COR-L47 (cell line): Measurements from ENCODE around the gene ZNF362.

ENCODE experiments used
- DNase-seq: peaks from one replicate; lab custom pipeline; 2025; lab: John Stamatoyannopoulos, UW

Gene ZNF362

GRCh38 chr1:33327587-33328325, 71.5 kb downstream of the ZNF362 start:
- no peak for DNase-seq

- DNase-seq = no peak
Measured at GRCh38 chr1:33328817-33329216, 72.5 kb downstream of the ZNF362 start.

- no peak for DNase-seq
Measured at GRCh38 chr1:33329600-33330305, 73.5 kb downstream of the ZNF362 start.

- DNase-seq = no peak
Measured at GRCh38 chr1:33330361-33330890, 74.1 kb downstream of the ZNF362 start.

DNA sequence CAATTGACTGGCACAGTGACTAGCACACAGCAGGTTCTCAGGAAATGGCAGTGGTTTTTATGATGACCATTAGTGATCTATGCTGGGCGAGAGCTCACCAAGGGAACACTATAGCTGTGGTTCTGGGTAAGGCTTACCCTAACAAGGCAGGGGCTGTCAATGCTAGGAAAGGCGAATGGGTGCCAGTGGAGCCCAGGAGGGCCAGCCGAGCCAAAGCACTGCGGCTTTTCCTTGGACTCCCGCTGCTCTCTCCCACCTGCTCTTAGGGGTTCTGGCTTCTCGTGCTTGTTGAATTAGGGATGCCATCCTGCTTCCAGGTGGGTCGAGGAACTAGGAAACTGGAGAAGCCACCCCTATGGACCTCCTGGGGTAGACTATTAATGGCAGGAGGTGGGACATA, 74.6 kb downstream of the ZNF362 start:
- no peak for DNase-seq

DNA sequence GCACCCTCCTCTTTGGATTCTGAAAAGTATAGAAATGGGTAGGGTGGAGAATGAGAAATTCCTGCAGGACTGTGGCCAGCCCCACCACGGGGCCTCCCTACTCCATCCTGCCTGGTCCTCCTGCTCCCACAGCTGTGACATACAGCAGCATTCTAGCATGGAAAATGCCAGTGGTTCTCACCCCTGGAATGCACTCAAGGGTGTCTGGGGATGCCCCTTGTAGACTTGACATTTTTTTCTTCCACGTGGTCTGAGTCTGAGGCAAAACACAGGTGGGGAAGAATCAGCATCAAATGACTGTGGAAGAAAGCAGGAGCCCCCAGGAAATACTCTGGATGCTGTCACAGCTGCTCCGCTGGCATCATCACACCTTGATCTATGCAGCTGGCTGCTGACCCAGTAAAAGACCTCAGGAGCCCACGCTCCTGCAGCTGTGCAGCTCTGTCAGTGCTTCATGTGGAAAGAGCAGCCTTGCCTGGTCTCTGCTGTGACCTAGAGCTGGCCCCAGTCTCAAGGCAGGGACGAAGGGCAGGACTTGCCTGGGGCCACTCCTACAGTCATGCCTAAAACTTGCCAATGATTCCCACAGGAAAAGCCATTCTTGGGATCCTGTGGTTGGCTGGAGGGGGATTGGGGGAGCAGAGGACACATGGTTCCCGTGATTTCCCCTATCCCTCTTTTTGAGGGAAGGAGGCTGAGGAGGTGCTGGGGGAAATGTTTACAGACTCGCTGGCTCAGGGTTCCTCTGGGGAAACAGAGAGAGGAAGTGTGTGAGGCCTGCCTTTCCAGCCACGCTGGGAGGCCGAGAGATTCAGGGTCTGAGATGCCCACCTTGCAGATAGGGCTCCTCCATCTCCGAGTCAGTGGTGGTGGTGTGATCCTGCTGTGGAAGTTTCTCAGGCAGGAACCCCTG, 75.4 kb downstream of the ZNF362 start:
- no peak for DNase-seq

DNA sequence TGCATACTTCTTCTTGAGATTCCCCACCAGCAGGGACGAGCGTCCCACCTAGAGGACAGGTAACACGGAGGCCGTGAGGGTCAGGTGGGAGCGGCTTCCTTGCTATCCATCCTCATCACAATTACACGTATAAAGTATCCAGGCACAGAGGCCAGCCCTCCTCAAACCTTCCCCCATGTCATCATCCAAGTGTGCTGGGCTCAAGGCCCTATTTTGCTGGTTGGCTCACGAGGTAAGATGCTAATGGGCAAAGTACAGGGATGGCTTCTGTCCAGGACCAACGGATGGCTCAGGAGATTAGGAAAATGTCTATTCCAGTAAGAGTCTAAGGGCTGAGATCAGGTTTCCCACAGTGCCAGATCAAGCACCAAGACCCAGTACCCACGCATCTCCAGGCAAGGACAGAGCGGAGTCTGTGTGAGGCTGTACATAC, 76.1 kb downstream of the ZNF362 start:
- DNase-seq = no peak

GRCh38 chr1:33332881-33333280, 76.6 kb downstream of the ZNF362 start:
- DNase-seq = no peak

GRCh38 chr1:33334081-33334552, 77.8 kb downstream of the ZNF362 start:
- DNase-seq = no peak

DNA sequence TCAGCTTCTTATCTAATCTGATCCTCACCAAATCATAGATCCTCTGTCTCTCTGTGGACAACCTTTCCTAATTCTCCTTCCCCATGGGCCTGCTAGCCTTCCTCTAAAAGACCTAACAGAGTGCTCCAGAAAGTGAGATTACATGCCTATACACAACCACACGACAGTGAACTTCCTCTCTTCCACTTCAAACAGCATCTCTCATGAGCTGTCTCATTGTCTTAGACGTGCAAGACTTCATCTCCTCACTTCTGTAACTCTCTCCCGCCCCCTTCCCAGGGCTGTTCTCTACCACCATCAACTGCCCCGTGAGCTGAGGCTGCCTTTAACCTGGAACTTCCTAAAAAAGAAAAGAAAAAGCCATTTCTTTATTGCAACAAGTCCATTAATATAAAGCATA, 78.7 kb downstream of the ZNF362 start:
- no peak for DNase-seq

DNA sequence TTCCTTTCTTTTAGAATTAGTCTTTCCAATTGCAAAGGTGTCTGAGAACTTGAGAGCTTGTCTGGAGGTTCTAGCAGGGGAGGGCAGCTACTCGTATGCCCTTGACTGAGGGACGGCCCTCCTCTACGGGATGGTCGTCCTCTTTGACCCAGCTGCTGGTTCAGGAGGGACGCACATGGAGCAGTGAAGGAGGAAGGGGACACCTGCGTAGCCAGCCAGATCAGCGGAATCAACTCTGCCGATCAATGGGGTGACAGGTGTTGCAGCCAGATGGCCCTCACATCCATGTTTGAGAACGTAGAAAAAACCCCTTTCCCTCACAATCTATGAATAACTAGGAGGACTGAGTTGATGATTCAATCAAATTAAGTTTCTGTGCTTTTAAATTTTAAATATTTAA, 80.3 kb downstream of the ZNF362 start:
- DNase-seq = no peak

DNA sequence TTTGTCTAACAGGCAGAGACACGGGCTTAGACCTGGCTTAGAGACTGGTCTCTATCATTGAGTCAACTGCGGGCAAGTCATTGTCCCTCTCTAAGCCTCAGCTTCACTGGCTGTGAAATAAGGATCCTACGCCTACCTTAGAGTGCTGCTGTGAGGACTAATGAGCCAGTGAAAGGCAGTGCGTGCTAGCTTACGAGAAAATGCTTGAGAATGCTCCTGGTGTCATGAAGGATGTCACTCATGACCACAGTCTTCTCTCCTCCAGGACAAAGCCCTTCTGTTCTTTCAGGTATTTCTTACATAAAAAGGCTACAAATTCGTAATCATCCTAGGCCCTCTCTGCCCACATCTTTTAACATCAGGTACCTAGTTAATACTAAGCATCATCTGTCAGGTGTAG, 81.1 kb downstream of the ZNF362 start:
- no peak for DNase-seq

GRCh38 chr1:33338048-33338439, 81.8 kb downstream of the ZNF362 start:
- no peak for DNase-seq

- no peak for DNase-seq
Measured at GRCh38 chr1:33338440-33339211, 82.3 kb downstream of the ZNF362 start.

DNA sequence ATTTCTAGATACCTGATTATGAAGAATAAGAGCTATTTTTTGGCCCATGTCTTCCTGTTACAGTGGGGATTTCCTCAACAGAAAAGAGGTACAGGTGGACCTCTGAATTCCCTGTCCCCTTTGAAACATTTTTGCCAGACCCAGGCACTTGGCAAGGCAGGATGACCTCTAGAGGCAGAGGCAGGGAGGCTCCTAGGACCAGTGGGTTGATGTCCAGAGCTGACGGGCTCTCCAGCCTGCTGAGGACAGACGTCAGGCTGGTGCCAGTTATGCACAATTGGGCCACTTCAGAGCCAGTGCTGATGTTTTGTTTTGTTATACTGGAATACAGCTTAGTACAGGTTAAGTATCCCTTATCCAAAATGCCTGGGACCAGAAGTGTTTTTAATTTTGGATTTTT, 83.1 kb downstream of the ZNF362 start:
- no peak for DNase-seq

- DNase-seq = no peak
Measured at GRCh38 chr1:33341190-33341589, 84.9 kb downstream of the ZNF362 start.

DNA sequence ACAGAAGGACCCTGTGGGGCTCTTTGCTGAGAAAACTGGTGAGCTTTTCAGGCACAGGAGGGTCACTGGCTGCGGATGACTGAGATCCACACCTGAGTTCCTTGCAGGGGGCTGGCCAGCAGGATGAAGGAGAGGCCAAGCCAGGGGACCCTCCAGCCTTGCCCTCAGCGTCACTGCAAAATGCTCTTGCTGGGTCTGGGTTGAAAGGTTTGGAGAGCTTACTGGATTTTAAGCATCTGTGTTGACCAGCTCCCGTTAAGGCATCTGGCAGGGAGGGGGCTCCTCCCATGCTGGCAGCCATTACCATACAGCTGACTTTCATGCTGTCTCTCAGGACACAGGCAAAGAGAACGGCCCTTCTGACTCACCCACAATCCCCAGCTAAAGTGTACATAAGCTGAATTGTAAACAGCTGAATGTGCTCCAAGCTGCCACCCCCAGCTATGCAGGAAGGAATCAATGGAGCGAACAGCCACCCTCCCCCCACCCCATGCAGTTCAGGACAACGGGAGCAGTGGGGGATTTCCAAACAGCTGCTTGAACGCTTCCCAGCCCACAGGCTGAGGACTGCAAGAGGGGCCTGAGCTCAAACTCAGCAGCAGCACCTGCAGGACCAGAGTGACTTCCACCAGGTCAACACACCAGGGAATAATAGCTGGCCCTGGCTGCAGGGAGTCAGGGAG, 85.9 kb downstream of the ZNF362 start:
- peak; percentile 96 for DNase-seq

- no peak for DNase-seq
Measured at GRCh38 chr1:33343539-33343938, 87.2 kb downstream of the ZNF362 start.

DNA sequence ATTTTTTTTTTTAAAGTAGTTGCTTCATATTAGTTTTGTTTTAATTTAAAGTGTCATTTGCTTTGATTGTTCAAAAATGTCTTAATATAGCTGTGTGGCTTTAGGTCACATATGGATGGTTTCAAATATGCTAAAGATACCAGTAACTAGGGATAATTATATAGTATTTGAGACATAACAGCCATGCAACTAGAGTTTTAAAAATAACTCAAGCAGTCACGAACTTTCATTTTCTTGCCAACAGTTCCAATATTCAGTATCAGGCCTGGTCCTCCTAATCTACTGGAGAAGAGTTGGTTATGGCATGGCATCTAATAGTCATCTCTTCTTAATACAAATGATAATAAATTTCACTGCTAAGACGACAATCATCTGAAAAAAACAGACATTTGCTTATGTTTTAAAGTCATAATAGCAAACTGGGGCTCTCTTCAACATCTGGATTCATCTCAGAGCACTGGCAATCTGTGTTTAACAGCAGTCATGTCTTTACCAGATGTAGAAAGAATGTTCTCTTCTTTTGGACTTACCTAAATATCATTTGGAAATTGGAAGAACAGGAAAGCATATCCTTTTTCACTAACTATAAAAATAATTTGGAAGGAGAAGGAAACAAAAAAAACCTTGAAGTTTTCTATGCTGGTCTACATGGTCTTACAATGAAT, 88.7 kb downstream of the ZNF362 start:
- DNase-seq = no peak

DNA sequence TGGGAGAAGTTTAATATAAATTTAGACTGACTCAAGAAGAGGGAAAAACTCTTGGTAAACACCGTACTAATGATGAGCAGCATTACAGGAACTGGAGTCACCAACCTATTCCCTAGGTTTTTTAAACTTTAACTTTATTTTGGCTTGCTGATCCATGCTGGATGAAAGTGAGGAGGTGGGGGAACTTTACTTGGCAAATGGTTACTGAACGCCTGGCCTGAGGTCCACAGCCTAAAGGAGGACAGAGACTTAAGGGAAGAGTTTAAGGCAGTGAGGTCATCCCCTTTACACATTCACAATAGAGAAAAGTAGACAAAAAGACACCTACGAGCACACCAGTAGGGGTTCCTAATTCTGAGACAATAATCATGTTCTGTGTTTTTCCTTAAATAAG, 90.2 kb downstream of the ZNF362 start:
- no peak for DNase-seq
